CD4-positive, alpha-beta T cell (primary cell): Measurements from ENCODE around the gene NIBAN1. TPM values are rescaled to one million over a fixed set of nuclear protein-coding genes. Genes with fewer than 3 reads are reported as not detected.

Source experiments
- ATAC-seq: fragments of 200-7000 bp; cut with Tn5 transposase; one replicate; pipeline ENCODE4 v1.10.0; 2022; ENCODE audit warnings: mild to moderate bottlenecking; ENCODE audit not compliant: poor library complexity
- CTCF ChIA-PET: fragments of 350-600 bp; sonication (Branson Sonifier 250); formaldehyde crosslinking; loops from one replicate; lab custom pipeline; 2021; ENCODE audit warnings: antibody characterized with exemption, inconsistent platforms; lab: Charles Lee
- POLR2A ChIA-PET: fragments of 350-600 bp; sonication (Branson Sonifier 250); formaldehyde crosslinking; loops from one replicate; lab custom pipeline; 2021; ENCODE audit warnings: antibody characterized with exemption, inconsistent platforms; lab: Charles Lee
- DNase-seq, 14 experiments: peaks; one replicate each; pipeline ENCODE4 v3.0.0-alpha.2; 2013 to 2020; ENCODE audit warnings: mixed read lengths in 2 of 14
- H3K27ac ChIP-seq, 2 donors: one replicate each; pipeline versions ENCODE4 v1.5.1 to v1.7.0; 2013; ENCODE audit warnings: low read length in 2 of 2, low read depth in 1 of 2, mild to moderate bottlenecking in 1 of 2
- H3K27me3 ChIP-seq, 2 experiments: 1 replicate in 1 of 2; 2 replicates in 1 of 2; pipeline versions ENCODE4 v1.6.1 to v1.7.0; 2013; ENCODE audit warnings: low read length in 2 of 2, control low read depth in 1 of 2, mild to moderate bottlenecking in 1 of 2, moderate library complexity in 1 of 2; ENCODE audit not compliant: insufficient read depth in 2 of 2, control insufficient read depth in 1 of 2
- H3K36me3 ChIP-seq: one replicate; pipeline ENCODE4 v1.6.1; 2013; ENCODE audit warnings: low read length, control low read depth; ENCODE audit not compliant: insufficient read depth
- H3K4me1 ChIP-seq: one replicate; pipeline ENCODE4 v1.6.1; 2013; ENCODE audit warnings: low read length, control low read depth; ENCODE audit not compliant: insufficient read depth
- H3K4me3 ChIP-seq: one replicate; pipeline ENCODE4 v1.5.1; 2013; ENCODE audit warnings: mild to moderate bottlenecking, low read length, moderate library complexity
- H3K9me3 ChIP-seq, 2 experiments: 1 replicate in 1 of 2; 2 replicates in 1 of 2; pipeline versions ENCODE4 v1.6.1 to v1.7.0; 2013; ENCODE audit warnings: low read length in 2 of 2, mild to moderate bottlenecking in 2 of 2, control low read depth in 1 of 2, moderate library complexity in 1 of 2; ENCODE audit not compliant: control insufficient read depth in 1 of 2, insufficient read depth in 1 of 2
- H3K27ac Mint-ChIP-seq: one replicate; pipeline ENCODE4 v1.8.0; 2020; ENCODE audit warnings: mixed read lengths
- H3K27me3 Mint-ChIP-seq: one replicate; pipeline ENCODE4 v1.8.0; 2021; ENCODE audit warnings: mixed read lengths
- H3K36me3 Mint-ChIP-seq: one replicate; pipeline ENCODE4 v1.8.0; 2021; ENCODE audit warnings: low read depth, mixed read lengths
- H3K4me1 Mint-ChIP-seq: one replicate; pipeline ENCODE4 v1.8.0; 2021; ENCODE audit warnings: low read depth, mixed read lengths
- H3K4me3 Mint-ChIP-seq: one replicate; pipeline ENCODE4 v1.8.0; 2020; ENCODE audit warnings: mild to moderate bottlenecking, mixed read lengths
- H3K9me3 Mint-ChIP-seq: one replicate; pipeline ENCODE4 v1.8.0; 2020; ENCODE audit warnings: mixed read lengths
- intact Hi-C, 2 experiments: fragments of 100-400 bp; cut with DNase I in 1 of 2; cut with micrococcal nuclease in 1 of 2; formaldehyde crosslinking; loops; one replicate each; pipeline versions ENCODE4 v1.15.1 to v1.9.0; 2023 to 2025; cut with DNase I, micrococcal nuclease
- total RNA-seq, 174 experiments: library from RNA in 2 of 174; stranded (reverse) in 2 of 174; gene quantifications; one replicate each; pipeline ENCODE4 v1.2.3 and lab custom pipeline; 2021 to 2026
- TF ChIP-seq, protein P1 (sequence below): fragments of 200-600 bp; IDR thresholded peaks from one replicate; pipeline ENCODE4 v1.8.0; 2022; ENCODE audit warnings: antibody characterized with exemption, mild to moderate bottlenecking

Gene NIBAN1
- total RNA-seq, 2 experiments from 2014 or later: 18.5 to 20.4 TPM

DNA sequence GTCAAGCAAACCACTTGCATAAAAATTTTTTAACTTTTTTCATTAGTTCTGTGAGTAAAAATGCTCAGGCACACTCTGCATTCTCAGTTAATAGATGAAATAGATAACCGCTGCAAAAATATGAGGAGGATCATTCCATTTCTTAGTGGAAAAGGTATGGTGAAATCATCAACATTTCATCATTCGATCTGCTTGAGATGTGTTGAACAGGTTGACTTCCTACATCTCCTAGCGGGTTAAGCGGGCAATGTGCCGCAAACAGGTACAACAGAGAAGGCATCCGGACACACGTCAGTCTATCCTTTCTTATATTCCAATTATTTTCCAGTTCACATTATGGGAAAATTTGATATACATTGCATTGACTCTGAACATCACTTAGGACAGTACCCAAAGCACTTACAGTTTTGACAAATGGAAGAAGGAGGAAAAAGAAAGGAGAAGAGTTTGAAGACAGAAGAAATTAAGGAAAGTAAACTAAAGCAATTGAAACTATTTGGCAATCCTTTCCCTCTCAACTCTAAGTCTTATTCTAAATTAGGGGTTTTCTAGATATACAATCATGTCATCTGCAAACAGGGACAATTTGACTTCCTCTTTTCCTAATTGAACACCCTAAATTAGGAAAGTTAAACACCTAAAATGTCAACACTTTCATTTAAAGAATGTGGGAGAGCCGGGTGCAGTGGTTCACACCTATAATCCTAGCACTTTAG, 33.5 kb downstream of the NIBAN1 start:
- intact Hi-C loops: no loop called here
- ChIA-PET POLR2A (no interaction called here), CTCF (no interaction called here)
- Histone ChIP-seq H3K9me3 (no peaks in the 10 kb centered on the region), H3K27me3 (no peaks in the 10 kb centered on the region), H3K4me3 (no peak overlapping the region), H3K36me3 (no peaks in the 10 kb centered on the region), H3K4me1 (peaks cover 8% of the 10 kb centered on the region), H3K27ac (no peak overlapping the region)
- DNase-seq: no peak
- ATAC-seq: no peak
- Mint-ChIP-seq H3K27me3 (no peaks in the 10 kb centered on the region), H3K4me3 (no peak overlapping the region), H3K4me1 (no peaks in the 10 kb centered on the region), H3K27ac (no peak overlapping the region), H3K36me3 (no peaks in the 10 kb centered on the region), H3K9me3 (no peaks in the 10 kb centered on the region)
- TF ChIP-seq, protein P1, sequence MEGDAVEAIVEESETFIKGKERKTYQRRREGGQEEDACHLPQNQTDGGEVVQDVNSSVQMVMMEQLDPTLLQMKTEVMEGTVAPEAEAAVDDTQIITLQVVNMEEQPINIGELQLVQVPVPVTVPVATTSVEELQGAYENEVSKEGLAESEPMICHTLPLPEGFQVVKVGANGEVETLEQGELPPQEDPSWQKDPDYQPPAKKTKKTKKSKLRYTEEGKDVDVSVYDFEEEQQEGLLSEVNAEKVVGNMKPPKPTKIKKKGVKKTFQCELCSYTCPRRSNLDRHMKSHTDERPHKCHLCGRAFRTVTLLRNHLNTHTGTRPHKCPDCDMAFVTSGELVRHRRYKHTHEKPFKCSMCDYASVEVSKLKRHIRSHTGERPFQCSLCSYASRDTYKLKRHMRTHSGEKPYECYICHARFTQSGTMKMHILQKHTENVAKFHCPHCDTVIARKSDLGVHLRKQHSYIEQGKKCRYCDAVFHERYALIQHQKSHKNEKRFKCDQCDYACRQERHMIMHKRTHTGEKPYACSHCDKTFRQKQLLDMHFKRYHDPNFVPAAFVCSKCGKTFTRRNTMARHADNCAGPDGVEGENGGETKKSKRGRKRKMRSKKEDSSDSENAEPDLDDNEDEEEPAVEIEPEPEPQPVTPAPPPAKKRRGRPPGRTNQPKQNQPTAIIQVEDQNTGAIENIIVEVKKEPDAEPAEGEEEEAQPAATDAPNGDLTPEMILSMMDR: no peak

DNA sequence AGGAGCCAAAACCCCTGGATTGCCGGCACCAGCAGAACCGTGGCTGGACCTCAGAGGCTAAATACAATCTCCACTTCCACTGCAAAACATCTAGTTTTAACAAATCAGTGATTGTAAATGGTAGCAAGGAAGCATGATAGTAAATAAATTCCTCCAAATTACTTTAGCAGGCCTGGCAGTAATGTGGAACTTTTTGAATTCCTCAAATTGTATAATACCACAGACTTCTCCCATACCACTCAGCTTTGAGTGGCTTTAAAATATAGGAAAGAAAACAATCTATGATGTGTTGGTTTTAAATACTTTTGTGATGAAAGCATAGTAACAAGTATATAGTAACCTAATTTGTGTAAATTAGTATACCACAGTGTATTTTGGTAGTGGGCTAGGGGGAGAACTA, 34.1 kb downstream of the NIBAN1 start:
- Mint-ChIP-seq H3K4me1 (no peaks in the 10 kb centered on the region), H3K4me3 (no peak overlapping the region), H3K27ac (no peak overlapping the region), H3K27me3 (no peaks in the 10 kb centered on the region), H3K9me3 (no peaks in the 10 kb centered on the region), H3K36me3 (no peaks in the 10 kb centered on the region)
- intact Hi-C loops: no loop called here
- ChIA-PET CTCF (no interaction called here), POLR2A (no interaction called here)
- Histone ChIP-seq H3K27ac (no peak overlapping the region), H3K9me3 (no peaks in the 10 kb centered on the region), H3K36me3 (no peaks in the 10 kb centered on the region), H3K4me3 (no peak overlapping the region), H3K27me3 (no peaks in the 10 kb centered on the region), H3K4me1 (peaks cover 8% of the 10 kb centered on the region)
- no peak for DNase-seq
- TF ChIP-seq, protein P1: no peak
- no peak for ATAC-seq

DNA sequence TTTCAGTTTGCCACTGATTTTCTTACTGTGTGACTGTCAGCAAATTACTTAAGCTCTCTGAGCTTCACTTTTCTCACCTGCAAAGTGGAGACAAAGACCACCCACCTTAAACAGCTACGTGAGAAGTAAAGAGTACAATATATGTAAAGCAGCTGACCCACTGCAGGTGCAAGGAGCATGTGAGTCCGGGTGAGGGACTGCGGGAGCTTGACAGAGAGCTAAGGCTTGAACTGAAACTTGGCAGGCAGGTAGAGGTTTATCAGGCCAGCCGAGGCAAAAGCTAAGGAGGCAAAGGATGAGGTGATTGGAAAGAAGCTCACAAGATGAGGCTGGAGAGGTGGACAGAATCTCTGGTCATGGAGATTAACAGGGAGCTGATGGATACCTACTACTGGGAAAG, 36.6 kb downstream of the NIBAN1 start:
- Histone ChIP-seq H3K27me3 (no peaks in the 10 kb centered on the region), H3K4me3 (no peak overlapping the region), H3K9me3 (peaks cover 0 to 3% of the 10 kb centered on the region in 2 experiments), H3K4me1 (peaks cover 8% of the 10 kb centered on the region), H3K27ac (no peak overlapping the region), H3K36me3 (no peaks in the 10 kb centered on the region)
- DNase-seq: no peak
- ChIA-PET CTCF (no interaction called here), POLR2A (no interaction called here)
- H3K36me3 Mint-ChIP-seq: no peaks in the 10 kb centered on the region
- H3K4me3 Mint-ChIP-seq: no peak overlapping the region
- no peak overlapping the region for H3K27ac Mint-ChIP-seq
- intact Hi-C loops: no loop called here
- TF ChIP-seq, protein P1: no peak
- no peak for ATAC-seq
- H3K9me3 Mint-ChIP-seq: no peaks in the 10 kb centered on the region
- H3K27me3 Mint-ChIP-seq: no peaks in the 10 kb centered on the region
- no peaks in the 10 kb centered on the region for H3K4me1 Mint-ChIP-seq
